Esophagus muscularis mucosa (tissue), 4 donors: ENCODE results near the gene PAQR8. TPM values are rescaled to one million over a fixed set of nuclear protein-coding genes. Genes with fewer than 3 reads are reported as not detected.

Experiments
- DNase-seq: peaks from one replicate; pipeline ENCODE4 v3.0.0-alpha.2; 2017; ENCODE audit errors: extremely low spot score
- H3K27ac ChIP-seq, 4 donors: fragments of 200-600 bp; sonication (generic); replicated peaks in 1 of 4; 1 replicate in 3 of 4; 2 replicates in 1 of 4; pipeline ENCODE4 v1.5.1; 2016 to 2019; ENCODE audit warnings: mild to moderate bottlenecking in 1 of 4
- H3K27me3 ChIP-seq, 4 donors: fragments of 200-600 bp; sonication (generic); one replicate each; pipeline versions ENCODE4 v1.5.1 to v1.6.0; 2016 to 2019
- H3K36me3 ChIP-seq, 4 donors: fragments of 200-600 bp; sonication (generic); one replicate each; pipeline ENCODE4 v1.5.1; 2016 to 2019
- H3K4me1 ChIP-seq, 4 donors: fragments of 200-600 bp; sonication (generic); one replicate each; pipeline ENCODE4 v1.5.1; 2016 to 2019
- H3K4me3 ChIP-seq, 4 donors: fragments of 200-600 bp; sonication (generic); 1 replicate in 2 of 4; 2 replicates in 2 of 4; pipeline ENCODE4 v1.5.1; 2016 to 2019; ENCODE audit warnings: mild to moderate bottlenecking in 4 of 4, moderate library complexity in 1 of 4
- H3K9me3 ChIP-seq, 4 donors: fragments of 200-600 bp; sonication (generic); 1 replicate in 3 of 4; 2 replicates in 1 of 4; pipeline ENCODE4 v1.5.1; 2016 to 2019
- EP300 ChIP-seq: sonication (generic); formaldehyde crosslinking; IDR thresholded peaks from one replicate; pipeline ENCODE4 v1.6.1; 2017; ENCODE audit warnings: antibody characterized with exemption
- POLR2A ChIP-seq: fragments of 450-650 bp; IDR thresholded peaks from one replicate; pipeline ENCODE4 v1.6.1; 2017; ENCODE audit warnings: antibody characterized with exemption, moderate library complexity, mild to moderate bottlenecking, low read depth
- POLR2AphosphoS5 ChIP-seq, 2 donors: sonication (generic); formaldehyde crosslinking; IDR thresholded peaks; one replicate each; pipeline ENCODE4 v1.6.1; 2017; ENCODE audit warnings: antibody characterized with exemption in 2 of 2
- WGBS: methylation state at CpG from one replicate; pipeline ENCODE4 v1.1.5; 2018; 5-methylcytosine and 5-hydroxymethylcytosine counted together
- intact Hi-C: fragments of 100-400 bp; cut with DNase I; formaldehyde crosslinking; loops from one replicate; pipeline ENCODE4 v1.15.1; 2023
- total RNA-seq, 4 donors: library from RNA; depleted of rRNA; stranded (reverse); fragments of >200 nt; gene quantifications; one replicate each; pipeline versions ENCODE4 v1.1.0 to v1.2.1, GENCODE V29; 2016
- TF ChIP-seq, protein P1 (sequence below), 3 experiments: fragments of 200-600 bp in 2 of 3; fragments of 450-650 bp in 1 of 3; sonication (generic) in 2 of 3; IDR thresholded peaks; one replicate each; pipeline ENCODE4 v1.5.1; 2017 to 2019; ENCODE audit warnings: antibody characterized with exemption in 3 of 3, mild to moderate bottlenecking in 2 of 3, moderate library complexity in 1 of 3

The PAQR8 gene
- total RNA-seq, 4 donors from 2014 or later: 11.1 to 32.5 (median 14.2) TPM

DNA sequence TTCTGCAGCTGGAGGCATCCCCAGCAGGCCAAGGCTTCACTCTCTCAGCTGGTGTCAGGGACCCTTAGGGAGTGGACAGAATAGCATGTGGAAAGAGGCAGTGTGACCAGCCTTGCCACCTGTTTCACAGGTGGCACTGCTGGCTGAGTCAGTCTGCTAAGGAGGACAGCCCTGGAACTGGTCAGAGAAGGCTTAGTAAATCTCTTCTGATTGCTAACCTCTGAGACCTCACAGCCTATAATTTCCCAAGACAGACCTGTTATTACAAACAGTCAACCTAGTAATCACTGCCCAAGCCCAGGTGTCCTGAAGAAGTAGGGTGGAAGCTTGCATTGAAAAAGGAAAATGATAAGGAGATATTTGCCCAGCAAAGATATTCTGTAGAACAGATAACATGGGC, 26.4 kb upstream of the PAQR8 start:
- no peaks in the 10 kb centered on the region for H3K36me3 ChIP-seq
- intact Hi-C loops: no loop called here
- TF ChIP-seq, protein P1, sequence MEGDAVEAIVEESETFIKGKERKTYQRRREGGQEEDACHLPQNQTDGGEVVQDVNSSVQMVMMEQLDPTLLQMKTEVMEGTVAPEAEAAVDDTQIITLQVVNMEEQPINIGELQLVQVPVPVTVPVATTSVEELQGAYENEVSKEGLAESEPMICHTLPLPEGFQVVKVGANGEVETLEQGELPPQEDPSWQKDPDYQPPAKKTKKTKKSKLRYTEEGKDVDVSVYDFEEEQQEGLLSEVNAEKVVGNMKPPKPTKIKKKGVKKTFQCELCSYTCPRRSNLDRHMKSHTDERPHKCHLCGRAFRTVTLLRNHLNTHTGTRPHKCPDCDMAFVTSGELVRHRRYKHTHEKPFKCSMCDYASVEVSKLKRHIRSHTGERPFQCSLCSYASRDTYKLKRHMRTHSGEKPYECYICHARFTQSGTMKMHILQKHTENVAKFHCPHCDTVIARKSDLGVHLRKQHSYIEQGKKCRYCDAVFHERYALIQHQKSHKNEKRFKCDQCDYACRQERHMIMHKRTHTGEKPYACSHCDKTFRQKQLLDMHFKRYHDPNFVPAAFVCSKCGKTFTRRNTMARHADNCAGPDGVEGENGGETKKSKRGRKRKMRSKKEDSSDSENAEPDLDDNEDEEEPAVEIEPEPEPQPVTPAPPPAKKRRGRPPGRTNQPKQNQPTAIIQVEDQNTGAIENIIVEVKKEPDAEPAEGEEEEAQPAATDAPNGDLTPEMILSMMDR (IDR thresholded peaks at IDR 0.05): no peak
- TF ChIP-seq EP300 (no peak), POLR2AphosphoS5 (IDR thresholded peaks at IDR 0.05) (no peak), POLR2A (no peak)
- H3K27me3 ChIP-seq: no peaks in the 10 kb centered on the region
- no peak overlapping the region for H3K4me3 ChIP-seq
- no peaks in the 10 kb centered on the region for H3K4me1 ChIP-seq
- no peak for DNase-seq
- H3K9me3 ChIP-seq: no peaks in the 10 kb centered on the region
- H3K27ac ChIP-seq: no peak overlapping the region

DNA sequence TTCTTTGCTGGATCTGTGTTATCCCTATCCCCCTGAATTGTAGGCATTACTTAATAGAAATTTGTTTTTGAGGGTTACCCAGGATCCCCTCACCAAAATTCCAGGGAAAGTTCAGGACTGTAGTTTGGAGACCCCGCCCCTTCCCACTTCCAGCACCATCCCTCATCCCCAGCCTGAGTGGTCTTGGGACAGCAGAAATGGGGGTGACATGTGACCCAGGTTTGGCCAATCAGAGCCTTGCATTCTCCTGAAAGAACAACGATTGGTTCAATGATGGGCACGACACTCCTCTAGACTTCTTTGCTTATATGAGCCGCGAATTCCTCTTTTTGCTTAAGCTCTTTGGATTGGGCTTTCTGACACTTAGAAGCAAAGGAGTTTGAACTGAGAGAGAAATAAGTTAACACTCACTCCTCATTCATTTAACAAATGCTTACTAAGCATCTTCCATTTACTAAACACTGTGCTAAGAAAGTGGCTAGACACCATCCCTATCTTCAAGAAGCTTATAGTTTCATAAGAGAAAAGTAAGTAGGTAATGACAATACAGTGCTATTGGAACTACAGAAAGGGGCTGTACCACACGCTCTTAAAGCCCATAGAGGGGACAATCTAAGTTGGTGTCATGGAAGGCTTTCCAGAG, 24.9 kb upstream of the PAQR8 start:
- no peak overlapping the region for H3K4me3 ChIP-seq
- WGBS: 98% methylated on average over 6 of the region's 6 CpGs
- H3K4me1 ChIP-seq: no peaks in the 10 kb centered on the region
- DNase-seq: no peak
- intact Hi-C loops: no loop called here
- H3K9me3 ChIP-seq: no peaks in the 10 kb centered on the region
- H3K27ac ChIP-seq: no peak overlapping the region
- no peaks in the 10 kb centered on the region for H3K36me3 ChIP-seq
- TF ChIP-seq EP300 (no peak), POLR2A (no peak), POLR2AphosphoS5 (IDR thresholded peaks at IDR 0.05) (no peak)
- TF ChIP-seq, protein P1 (IDR thresholded peaks at IDR 0.05): no peak
- no peaks in the 10 kb centered on the region for H3K27me3 ChIP-seq

DNA sequence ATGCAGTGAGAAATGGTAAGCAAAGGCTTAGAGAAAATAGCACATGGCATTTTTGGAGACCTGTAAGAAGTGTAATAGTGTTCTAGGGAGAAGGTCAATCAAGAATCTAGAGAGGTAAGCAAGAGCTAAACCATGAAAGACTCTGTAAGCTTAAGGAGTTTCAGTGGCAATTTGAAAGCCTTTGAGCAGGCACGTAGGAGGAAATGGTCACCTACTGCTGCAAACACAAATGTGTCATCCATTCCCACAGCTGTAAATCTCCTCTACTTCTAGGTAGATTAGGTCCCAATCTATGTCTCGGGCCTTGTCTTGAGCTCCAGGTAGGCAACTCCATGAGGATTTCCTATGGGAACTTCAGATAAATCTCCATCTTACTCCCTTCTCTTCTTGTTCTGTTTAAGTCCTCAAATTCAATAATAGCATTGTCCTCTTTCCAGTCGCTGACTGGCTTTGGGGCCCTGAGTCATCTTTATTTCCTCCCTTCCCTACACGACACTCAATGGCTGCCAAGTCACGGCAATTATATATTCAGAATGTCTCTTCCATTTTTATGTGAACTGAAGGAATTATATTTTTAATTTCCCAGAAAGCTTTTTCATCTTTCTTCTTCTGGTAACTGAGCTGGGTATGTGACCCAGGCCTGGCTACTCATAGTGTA, 24.2 kb upstream of the PAQR8 start:
- 63% methylated on average over 5 of the region's 5 CpGs for WGBS
- H3K27ac ChIP-seq: no peak overlapping the region
- intact Hi-C loops: no loop called here
- no peaks in the 10 kb centered on the region for H3K4me1 ChIP-seq
- H3K4me3 ChIP-seq: no peak overlapping the region
- H3K27me3 ChIP-seq: no peaks in the 10 kb centered on the region
- H3K36me3 ChIP-seq: no peaks in the 10 kb centered on the region
- no peak for DNase-seq
- no peak for TF ChIP-seq EP300
- TF ChIP-seq, protein P1 (IDR thresholded peaks at IDR 0.05): no peak
- no peak for TF ChIP-seq POLR2AphosphoS5 (IDR thresholded peaks at IDR 0.05)
- H3K9me3 ChIP-seq: no peaks in the 10 kb centered on the region

DNA sequence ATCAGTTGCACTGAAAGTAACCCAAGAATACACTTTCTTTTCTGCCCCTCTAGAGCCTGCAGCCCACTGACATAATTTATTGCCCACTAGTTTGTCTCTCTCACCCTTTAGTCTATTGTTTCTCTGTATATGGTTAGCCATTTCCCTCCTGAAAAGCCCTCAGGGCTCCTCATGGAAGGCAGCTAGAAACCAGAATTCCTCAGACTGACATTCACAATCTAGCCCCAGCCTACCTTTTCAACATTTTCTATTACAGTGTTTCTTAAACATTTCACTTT, 21.4 kb upstream of the PAQR8 start:
- Histone ChIP-seq H3K27ac (no peak overlapping the region), H3K4me1 (no peaks in the 10 kb centered on the region), H3K4me3 (no peak overlapping the region), H3K36me3 (no peaks in the 10 kb centered on the region), H3K9me3 (no peaks in the 10 kb centered on the region), H3K27me3 (no peaks in the 10 kb centered on the region)
- intact Hi-C loops: no loop called here
- DNase-seq: no peak
- TF ChIP-seq POLR2A (no peak), POLR2AphosphoS5 (IDR thresholded peaks at IDR 0.05) (no peak), EP300 (no peak)
- TF ChIP-seq, protein P1 (IDR thresholded peaks at IDR 0.05): no peak
